NCI-H1105 treated with DMSO at 0.1 percent for 48 hours (cell line): ENCODE measurements around the gene NEO1.

ENCODE experiments used
- DNase-seq: peaks from one replicate; lab custom pipeline; 2025; lab: John Stamatoyannopoulos, UW

The NEO1 gene

GRCh38 chr15:73075160-73075859 is 23.0 kb downstream of the NEO1 start:
- DNase-seq = no peak

- no peak for DNase-seq
Measured at GRCh38 chr15:73078291-73078690, 26.0 kb downstream of the NEO1 start.

GRCh38 chr15:73078722-73079121 is 26.5 kb downstream of the NEO1 start:
- DNase-seq = no peak

GRCh38 chr15:73079565-73079964 is 27.3 kb downstream of the NEO1 start:
- no peak for DNase-seq

GRCh38 chr15:73081321-73081958 is 29.2 kb downstream of the NEO1 start:
- peak; percentile 70 for DNase-seq

GRCh38 chr15:73082812-73083211 is 30.5 kb downstream of the NEO1 start:
- no peak for DNase-seq

- no peak for DNase-seq
Measured at GRCh38 chr15:73087098-73087497, 34.8 kb downstream of the NEO1 start.

GRCh38 chr15:73105064-73105463 is 52.8 kb downstream of the NEO1 start:
- no peak for DNase-seq

GRCh38 chr15:73108676-73109075 is 56.4 kb downstream of the NEO1 start:
- no peak for DNase-seq

GRCh38 chr15:73109765-73110164 is 57.5 kb downstream of the NEO1 start:
- no peak for DNase-seq

GRCh38 chr15:73110201-73110600 is 57.9 kb downstream of the NEO1 start:
- no peak for DNase-seq

GRCh38 chr15:73114064-73114463 is 61.8 kb downstream of the NEO1 start:
- DNase-seq = no peak

- DNase-seq = no peak
Measured at GRCh38 chr15:73116164-73116563, 63.9 kb downstream of the NEO1 start.

- DNase-seq = no peak
Measured at GRCh38 chr15:73118055-73118454, 65.8 kb downstream of the NEO1 start.

- no peak for DNase-seq
Measured at GRCh38 chr15:73119478-73119877, 67.2 kb downstream of the NEO1 start.

- DNase-seq = no peak
Measured at GRCh38 chr15:73120269-73120668, 68.0 kb downstream of the NEO1 start.

GRCh38 chr15:73125219-73125618 is 73.0 kb downstream of the NEO1 start:
- no peak for DNase-seq

GRCh38 chr15:73127302-73127936 is 75.2 kb downstream of the NEO1 start:
- peak; percentile 42 for DNase-seq

- no peak for DNase-seq
Measured at GRCh38 chr15:73130830-73131229, 78.6 kb downstream of the NEO1 start.

- no peak for DNase-seq
Measured at GRCh38 chr15:73134196-73134595, 81.9 kb downstream of the NEO1 start.

- no peak for DNase-seq
Measured at GRCh38 chr15:73139041-73139743, 86.9 kb downstream of the NEO1 start.

GRCh38 chr15:73139744-73140553 is 87.7 kb downstream of the NEO1 start:
- DNase-seq = no peak
